GM15510 (cell line): ENCODE data around the gene TMEM125.

Source experiments
- POLR2A ChIP-seq: IDR thresholded peaks from 3 replicates; pipeline ENCODE4 v1.6.1; 2011; ENCODE audit warnings: borderline replicate concordance; ENCODE audit not compliant: insufficient read length; ENCODE audit errors: extremely low read depth

The TMEM125 gene

GRCh38 chr1:43279161-43279560, 9.4 kb downstream of the TMEM125 start:
- TF ChIP-seq POLR2A: no peak

GRCh38 chr1:43279666-43280065, 9.9 kb downstream of the TMEM125 start:
- no peak for TF ChIP-seq POLR2A

GRCh38 chr1:43280692-43281091, 10.9 kb downstream of the TMEM125 start:
- TF ChIP-seq POLR2A: no peak

- no peak for TF ChIP-seq POLR2A
Measured at GRCh38 chr1:43282220-43283195, 12.7 kb downstream of the TMEM125 start.

DNA sequence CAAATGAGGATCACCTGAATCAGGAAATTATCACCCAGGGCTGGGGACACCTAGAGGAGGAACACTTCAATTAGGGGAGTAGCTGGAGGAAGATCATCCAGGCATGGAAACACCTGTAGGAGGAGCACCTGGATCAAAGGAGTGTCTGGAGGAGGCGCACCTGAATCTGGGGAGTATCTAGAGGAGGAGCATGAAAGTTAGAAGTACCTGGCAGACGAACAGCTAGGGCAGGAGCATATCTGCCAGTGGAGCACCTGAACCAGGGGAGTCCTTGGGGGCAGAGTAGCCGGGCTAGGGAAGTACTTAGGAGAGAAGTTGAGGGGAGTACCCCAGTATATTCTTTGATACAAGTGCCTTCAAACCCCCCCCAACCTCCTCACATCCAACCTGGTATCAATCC, 14.3 kb downstream of the TMEM125 start:
- TF ChIP-seq POLR2A: no peak

DNA sequence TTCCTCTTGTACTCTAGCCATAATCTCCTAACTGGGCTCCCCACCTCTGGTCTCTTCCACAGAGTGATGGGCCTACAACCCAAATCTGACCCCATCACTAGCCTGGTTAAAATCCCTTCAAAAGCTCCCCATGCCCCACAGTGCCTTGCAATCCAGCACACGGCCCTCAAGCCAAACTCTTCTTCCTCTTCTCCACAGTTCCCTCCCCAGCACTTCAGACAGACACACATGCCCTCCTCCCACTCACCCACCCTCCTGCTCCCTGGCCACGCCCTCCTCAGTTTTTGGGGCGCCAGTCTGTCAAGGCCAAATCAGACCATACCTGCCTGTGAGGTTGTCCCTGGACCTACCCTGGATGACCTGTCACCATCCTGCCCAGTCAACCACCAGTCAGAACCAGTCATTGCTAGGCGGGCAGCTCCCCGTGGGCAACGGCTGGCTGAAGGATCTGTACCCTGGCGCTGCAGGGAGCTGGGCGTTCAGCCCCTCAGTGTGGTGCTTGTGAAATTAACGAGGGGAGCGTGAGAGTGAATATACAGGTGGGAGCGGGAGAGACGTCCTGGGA, 14.8 kb downstream of the TMEM125 start:
- TF ChIP-seq POLR2A: no peak

DNA sequence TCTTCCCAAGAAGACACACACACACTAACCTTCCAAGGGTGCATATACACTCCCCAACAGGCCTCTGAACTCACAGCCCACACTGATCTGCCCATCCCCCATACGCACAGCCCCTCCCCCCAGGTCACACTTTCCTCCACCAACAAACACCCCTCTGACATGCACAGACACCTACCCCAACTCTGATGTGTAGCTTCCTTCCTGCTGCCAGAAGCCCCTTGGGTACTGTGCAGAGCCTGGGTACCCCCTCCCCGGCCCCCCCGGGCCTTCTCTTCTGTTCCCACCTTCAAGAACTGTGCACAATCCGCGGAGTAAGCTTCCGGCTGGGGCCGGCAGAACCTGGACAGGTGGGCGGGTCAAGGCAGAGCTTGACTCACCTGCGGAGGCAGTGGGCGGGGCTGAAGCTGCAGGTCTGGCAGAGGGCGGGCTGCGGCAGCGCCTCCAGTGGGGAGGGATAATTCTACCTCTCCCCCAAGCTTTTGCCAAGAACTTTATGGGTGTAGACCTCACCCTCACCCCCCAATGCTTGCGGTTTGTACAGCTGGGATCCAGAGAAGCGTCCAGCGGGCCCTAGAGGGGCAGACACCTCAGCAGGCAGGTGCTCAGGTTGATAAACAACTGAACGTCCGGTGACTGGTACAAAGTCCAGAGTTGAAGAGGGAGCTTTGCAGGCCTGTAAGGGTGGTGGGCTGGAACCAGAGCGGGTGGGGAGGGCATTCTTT, 15.6 kb downstream of the TMEM125 start, which contains the start of gene C1orf210:
TSS of gene C1orf210 (minus strand) at position 313 of the 722 bp plus-strand sequence. CDS start 2,311 bp downstream, outside the sequence.
- TF ChIP-seq POLR2A: no peak

DNA sequence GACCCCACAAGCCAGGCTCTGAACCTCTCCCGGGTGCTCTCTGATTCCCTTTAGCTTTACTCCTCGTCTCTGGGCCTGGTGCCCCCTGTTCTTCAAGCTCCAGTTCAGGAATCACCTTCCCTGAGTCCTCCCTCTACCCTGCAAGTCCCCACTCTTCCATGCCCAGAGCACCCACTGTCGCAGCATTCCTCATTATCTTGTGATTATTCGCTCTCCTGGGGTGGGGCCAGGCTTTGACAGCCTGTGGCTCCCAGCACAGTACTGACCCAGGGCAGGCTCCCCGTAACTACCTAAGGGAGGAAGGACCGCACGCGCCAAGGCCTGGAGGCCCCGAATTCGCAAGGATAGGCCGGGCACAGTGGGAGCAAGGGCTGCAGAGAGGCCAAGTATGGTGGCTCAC, 16.3 kb downstream of the TMEM125 start:
- no peak for TF ChIP-seq POLR2A

- TF ChIP-seq POLR2A: no peak
Measured at GRCh38 chr1:43286533-43286932, 16.8 kb downstream of the TMEM125 start.

DNA sequence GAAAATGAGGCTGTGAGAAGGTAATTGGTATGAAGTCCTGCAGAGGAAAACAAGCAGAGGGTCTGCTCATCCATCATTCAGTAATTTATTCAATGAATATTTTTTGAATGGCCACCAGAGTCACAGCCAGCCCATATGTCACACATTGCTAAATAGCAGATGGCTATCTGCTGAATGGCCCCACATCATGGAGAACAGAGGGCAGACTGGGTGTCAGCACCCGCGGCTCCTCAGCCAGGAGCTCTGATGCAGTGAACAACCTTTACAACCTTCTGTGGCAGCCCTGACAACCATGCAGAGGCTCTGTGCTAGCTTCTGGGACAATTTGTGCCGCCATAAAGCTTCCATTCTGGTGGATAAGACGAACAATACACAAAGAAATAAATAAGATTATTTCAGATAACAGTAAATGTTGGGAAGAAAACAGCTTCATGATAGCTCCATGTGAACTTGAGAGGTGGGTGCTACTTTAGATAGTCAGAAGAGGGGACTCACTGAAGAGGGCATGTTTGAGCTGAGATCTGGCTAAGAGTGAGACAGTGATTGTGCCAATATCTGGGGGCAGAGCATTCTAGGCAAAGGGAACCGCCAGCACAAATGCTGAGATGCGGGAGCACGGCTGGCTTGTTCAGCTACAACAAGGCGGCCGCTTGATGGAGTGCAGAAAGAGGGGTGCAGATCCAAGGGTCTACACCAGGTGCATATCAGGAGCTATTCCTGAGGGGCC, 18.4 kb downstream of the TMEM125 start:
- TF ChIP-seq POLR2A: no peak

DNA sequence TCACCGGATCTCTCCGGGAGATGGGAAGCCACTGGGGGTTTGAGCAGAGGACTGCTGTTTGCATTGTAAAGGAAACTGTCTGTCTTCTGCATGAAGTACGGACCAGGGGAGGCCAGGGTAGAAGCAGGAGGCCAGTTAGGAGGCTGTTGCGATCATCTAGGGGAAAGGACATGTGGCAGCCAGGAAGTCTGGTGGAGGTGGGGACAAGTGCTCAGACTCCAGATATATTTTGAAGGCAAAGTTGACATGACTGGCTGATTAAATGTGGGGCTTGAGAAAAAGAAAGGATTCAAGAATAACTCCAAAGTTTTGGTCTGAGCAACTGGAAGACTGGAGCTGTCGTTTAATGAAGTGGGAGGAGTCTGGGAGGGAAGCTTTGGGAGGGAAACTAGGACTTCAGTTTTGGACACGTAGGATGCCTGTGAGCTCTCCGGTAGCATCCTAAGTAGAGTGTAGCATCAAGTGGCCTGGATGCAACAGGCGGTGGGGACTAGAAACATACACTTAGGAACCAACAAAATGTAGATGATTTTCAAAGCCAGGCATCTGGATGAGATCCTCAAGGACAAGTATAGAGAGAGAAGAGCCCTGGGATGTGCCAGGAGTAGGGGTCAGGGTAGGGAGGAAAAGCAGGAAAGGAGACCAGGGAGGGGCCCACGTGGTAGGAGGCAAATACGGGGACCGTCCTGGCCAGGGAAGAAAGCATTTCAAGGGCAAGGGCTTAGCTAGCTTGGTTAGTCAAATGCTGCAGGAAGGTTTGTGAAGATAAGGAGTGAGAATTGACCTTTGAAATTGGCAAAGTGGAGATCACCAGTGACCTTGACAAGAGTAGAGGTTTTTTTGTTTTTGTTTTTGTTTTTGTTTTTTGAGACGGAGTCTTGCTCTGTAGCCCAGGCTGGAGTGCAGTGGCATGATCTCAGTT, 19.3 kb downstream of the TMEM125 start:
- TF ChIP-seq POLR2A: no peak

- no peak for TF ChIP-seq POLR2A
Measured at GRCh38 chr1:43292216-43292615, 22.4 kb downstream of the TMEM125 start.

- no peak for TF ChIP-seq POLR2A
Measured at GRCh38 chr1:43292679-43293078, 22.9 kb downstream of the TMEM125 start.
